NOMO-1 treated with DMSO at 0.1 percent for 48 hours (cell line): Measurements from ENCODE around the gene RTBDN.

Experiments
- DNase-seq: peaks from one replicate; lab custom pipeline; 2025; ENCODE audit not compliant: unreplicated experiment; lab: John Stamatoyannopoulos, UW

RTBDN gene

DNA sequence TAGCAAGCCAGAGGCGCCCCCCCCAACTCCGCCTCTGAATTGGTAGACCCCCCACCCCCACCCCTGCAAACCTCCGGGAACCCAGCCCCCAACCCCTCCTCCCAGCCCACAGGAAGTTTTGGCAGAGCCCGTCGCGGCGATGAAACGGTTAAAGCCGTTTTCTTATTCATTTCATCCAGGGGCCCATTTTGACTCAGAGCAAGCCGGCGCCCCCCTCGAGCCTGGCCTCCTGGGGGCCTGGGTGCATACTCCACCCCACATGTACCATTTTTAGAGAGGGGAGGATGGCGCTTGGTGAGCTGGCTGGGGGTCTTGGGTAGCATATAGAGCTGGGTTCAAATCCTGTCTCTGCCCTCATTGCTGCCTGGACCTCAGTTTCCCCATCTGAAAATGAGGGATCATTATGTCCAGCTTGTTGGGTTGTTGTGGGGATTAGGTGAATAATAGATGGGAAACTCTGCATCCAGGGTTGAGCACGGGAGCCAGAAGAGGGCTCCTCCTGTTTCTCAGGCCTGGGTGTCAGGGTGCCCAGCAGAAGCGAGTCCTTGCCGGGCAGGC, 51.0 kb downstream of the RTBDN start:
- no peak for DNase-seq

DNA sequence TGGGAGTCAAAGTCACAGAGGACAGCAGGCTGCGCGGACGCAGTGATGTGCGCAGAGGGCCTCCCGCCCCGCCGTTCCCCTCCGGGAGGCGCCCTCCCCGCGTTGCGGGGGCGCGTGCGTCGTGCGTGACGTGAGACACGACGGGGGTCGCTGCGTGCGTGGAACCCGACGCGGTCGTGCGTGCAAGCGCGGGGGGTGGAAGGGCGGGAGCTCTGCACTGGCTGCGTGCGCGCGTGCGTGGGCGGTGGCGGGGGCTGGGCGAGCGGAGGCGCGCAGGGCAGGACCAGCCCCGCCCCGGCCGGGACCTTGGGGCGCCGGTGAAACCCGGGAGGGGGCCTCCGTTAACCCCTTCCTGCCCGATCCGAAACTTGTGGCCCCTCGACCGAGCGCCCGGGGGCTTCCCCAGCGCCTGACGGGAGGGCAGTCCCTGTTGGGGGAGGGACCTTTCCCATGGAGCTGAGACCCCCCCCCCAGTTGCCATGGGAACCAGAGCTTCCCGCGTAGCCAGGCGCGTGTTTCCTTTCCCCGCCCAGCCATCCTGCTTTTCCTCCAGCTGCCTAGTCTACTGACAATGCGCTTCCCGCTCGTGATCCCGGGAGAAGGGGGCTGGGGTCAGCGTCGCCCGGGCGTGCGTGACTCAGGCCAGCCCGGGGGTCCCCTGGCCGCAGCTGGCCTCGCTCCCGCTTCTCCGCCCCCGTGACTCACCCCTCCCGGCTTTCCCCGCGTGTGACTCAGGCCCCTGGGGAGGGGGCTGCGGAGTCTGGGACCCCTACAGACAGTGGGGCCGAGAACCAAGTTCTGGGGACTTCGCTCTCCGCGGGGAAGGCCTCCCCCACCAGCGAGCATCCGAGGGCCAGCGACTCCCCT, 51.7 kb downstream of the RTBDN start:
- DNase-seq, result peak; percentile 57

- no peak for DNase-seq
Measured at GRCh38 chr19:12782174-12782423, 52.3 kb downstream of the RTBDN start.

- DNase-seq, result peak; percentile 7
Measured at GRCh38 chr19:12779162-12779993, 55.0 kb downstream of the RTBDN start.

DNA sequence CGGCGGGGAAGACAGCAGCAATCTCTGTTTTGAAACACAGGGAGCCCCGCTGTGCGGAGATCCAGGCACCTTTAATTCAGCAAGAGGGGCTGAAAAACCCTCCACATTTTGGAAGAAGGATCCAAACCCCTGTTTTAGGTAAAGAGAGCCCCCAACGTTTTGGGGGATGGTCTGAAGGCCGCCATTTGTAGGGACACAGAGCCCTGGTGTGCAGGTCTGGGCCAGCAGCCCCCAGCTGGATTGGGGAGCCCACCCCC, 55.5 kb downstream of the RTBDN start:
- DNase-seq, result no peak

- peak; percentile 32 for DNase-seq
Measured at GRCh38 chr19:12778017-12778904, 56.1 kb downstream of the RTBDN start.

DNA sequence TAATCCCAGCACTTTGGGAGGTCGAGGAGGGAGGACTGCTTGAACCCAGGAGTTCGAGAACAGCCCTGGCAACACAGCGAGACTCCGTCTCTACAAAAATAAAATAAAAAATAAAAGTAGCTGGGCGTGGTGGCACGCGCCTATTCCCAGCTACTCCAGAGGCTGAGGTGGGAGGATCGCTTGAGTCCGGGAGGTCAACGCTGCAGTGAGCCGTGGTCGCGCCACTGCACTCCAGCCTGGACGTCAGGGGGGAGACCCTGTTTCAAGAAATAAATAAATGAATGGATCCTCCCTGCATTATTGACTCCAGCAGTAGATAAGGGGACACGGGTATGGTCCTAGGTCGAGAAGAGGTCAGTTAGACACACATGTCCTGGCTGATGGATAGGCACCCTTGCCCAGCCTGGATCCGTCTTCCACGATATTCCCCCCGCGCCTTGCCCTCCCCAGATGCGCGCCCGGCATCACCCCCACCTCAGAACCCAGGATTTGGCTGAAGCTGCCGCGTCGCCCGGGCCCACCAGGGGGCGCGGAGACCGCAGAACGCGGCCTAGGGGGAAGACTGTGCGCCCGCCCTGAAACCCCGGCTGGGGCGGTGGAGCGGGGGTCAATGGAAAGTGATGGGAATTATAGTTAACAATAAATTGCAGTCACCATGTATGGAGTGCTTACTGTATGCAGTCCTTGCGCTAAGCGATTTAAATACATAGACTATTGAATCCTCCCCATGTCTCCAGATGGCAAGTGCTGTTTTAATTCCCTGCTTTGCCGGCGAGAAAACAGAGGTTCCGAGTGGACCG, 57.0 kb downstream of the RTBDN start:
- DNase-seq, result peak; percentile 71
